Measurements from ENCODE around the gene CDH19.

CDH19 gene

DNA sequence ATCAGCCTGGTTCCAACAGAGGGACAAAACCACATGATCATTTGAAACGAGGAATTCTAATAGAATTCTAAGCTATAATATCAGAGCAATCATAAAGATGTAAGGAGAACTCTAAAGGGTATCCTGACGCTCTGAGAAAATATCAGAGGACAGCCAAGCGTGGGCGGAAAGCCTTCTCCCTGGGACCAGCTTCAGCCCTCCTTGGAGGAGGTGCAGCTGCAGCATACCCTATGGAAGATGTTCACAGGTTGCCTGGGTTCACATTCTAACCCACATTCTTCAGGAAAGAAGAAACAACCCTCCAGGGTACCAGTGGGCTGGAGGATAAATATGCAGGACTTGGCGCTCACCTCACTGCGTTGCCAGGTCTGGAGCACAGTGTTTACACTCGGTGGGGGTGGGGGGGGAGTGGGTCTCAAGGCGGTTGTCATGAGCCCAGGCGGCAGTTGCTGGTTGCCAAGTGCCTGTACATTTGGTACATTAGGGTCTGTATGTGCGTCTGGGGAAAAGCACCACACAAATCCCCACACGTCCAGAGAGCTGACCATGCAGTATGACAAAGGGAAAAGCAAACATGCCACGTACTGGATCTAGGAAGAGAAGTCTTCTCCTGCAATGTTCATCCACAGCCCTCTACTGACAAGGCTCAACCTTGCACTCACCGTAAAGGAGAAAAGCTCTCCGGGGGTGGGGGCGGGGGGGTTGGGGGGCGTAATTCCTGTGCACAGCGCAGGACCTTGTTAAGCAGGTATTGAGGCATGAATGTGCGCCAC, 80.5 kb downstream of the CDH19 start:
- TF ChIP-seq, protein P1, sequence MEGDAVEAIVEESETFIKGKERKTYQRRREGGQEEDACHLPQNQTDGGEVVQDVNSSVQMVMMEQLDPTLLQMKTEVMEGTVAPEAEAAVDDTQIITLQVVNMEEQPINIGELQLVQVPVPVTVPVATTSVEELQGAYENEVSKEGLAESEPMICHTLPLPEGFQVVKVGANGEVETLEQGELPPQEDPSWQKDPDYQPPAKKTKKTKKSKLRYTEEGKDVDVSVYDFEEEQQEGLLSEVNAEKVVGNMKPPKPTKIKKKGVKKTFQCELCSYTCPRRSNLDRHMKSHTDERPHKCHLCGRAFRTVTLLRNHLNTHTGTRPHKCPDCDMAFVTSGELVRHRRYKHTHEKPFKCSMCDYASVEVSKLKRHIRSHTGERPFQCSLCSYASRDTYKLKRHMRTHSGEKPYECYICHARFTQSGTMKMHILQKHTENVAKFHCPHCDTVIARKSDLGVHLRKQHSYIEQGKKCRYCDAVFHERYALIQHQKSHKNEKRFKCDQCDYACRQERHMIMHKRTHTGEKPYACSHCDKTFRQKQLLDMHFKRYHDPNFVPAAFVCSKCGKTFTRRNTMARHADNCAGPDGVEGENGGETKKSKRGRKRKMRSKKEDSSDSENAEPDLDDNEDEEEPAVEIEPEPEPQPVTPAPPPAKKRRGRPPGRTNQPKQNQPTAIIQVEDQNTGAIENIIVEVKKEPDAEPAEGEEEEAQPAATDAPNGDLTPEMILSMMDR (IDR thresholded peaks at IDR 0.05; ENCODE audit: low read depth, low read length) = no peak
- no peak overlapping the region for H3K4me3 ChIP-seq (replicated peaks in 1 of 2; ENCODE audit: low read depth in 2 of 2, low read length in 2 of 2)
- no peak for DNase-seq (ENCODE audit: low read depth in 2 of 2)

DNA sequence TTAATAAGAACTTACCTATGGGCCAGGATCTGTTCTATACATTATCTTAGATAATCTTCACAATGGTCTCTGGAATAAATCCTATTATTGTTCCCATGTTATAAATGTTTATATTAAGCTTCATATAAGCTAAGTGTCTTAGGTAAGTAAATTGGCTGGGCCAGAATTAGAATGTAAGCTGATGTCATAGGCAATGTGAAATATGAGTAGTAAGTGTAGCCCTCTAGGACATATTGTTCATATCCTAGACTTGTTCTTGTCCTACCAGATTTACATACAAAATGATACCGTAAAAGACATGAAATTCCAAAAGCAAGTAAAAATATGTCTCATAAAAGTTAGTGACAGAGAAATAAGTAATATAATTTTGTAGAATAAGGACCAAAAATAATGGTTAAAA, 89.9 kb downstream of the CDH19 start:
- TF ChIP-seq, protein P1 (IDR thresholded peaks at IDR 0.05; ENCODE audit: low read depth, low read length) = no peak
- H3K4me3 ChIP-seq (replicated peaks in 1 of 2; ENCODE audit: low read depth in 2 of 2, low read length in 2 of 2) = no peak overlapping the region

DNA sequence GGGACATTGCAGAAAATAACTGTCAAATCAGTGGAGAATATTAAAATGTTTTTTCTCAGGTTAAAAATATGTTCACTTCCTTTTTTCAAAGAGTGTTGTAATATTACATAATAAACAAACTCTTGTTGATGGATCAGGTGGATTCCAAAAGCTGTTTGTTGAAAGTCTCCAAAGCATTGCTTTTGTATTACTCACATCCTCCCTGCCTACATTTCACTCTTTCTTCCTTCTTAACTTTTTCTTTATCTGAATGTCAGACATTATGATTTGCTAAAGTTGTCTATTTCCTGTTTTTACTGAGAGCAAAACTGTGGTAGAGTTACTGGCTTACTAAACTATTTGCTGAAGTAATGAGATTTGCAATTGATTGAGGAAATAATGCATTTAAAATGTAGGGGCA, 92.1 kb downstream of the CDH19 start:
- no peak overlapping the region for H3K4me3 ChIP-seq (replicated peaks in 1 of 2; ENCODE audit: low read depth in 2 of 2, low read length in 2 of 2)
- TF ChIP-seq, protein P1 (IDR thresholded peaks at IDR 0.05; ENCODE audit: low read depth, low read length) = no peak
- DNase-seq (ENCODE audit: low read depth in 2 of 2) = peak; percentile 24 to 70

More for the DNA sequence above, 89.9 kb downstream of the CDH19 start:
- peak in 1 of 2 donors; percentile 1 for DNase-seq (ENCODE audit: low read depth in 2 of 2)

DNA sequence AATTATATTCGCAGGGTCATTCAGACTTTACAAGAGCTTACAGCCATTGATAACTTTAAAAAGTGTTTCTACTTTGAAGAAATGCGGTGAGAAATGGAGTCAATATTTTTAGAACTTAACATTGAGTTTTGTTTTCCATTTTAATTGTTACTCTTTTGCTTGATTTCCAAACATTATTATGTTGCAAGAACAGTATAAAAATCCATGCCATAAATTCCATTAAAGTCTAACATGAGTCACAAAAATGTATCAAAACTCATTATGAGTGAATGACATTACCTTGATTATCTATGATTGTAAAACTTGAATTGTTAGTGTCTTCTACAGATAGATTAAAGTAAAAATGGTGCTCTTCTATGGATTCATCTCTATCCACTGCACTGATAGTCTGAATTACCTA, 92.6 kb downstream of the CDH19 start:
- TF ChIP-seq, protein P1 (IDR thresholded peaks at IDR 0.05; ENCODE audit: low read depth, low read length) = no peak
- no peak overlapping the region for H3K4me3 ChIP-seq (replicated peaks in 1 of 2; ENCODE audit: low read depth in 2 of 2, low read length in 2 of 2)
- DNase-seq (ENCODE audit: low read depth in 2 of 2) = peak in 1 of 2 donors; percentile 2

DNA sequence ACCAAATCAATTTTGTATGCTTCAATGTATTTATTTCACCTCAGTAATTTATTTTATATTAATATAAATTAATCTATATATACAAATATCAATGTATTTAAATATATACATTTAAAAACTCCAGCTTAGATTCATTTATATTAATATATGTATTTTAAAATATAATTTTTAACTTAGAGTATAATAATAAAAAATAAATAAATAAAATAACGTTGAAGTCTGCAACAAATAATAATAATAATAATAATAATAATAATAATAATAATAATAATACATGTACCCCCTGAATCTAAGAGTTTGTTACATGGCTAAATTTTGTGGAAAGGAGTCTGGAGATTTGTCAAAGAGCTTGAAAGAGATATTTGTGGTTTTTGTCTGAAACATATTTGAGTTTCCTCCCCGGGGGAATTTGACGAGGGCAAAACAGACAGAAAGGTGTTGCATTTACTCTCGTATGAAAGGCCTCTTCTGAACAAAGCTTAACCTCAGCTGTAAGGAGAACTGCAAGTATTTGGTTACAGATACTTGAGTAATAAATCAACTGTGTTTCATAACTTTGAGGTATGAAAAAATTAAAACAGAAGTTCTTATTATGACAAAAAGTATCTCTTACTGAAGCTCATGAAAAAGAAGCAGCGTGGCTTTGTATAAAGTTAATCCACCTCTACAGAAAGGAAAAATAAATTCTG, 93.4 kb downstream of the CDH19 start:
- peak in 1 of 2 donors; percentile 20 for DNase-seq (ENCODE audit: low read depth in 2 of 2)
- no peak overlapping the region for H3K4me3 ChIP-seq (replicated peaks in 1 of 2; ENCODE audit: low read depth in 2 of 2, low read length in 2 of 2)
- TF ChIP-seq, protein P1 (IDR thresholded peaks at IDR 0.05; ENCODE audit: low read depth, low read length) = no peak

DNA sequence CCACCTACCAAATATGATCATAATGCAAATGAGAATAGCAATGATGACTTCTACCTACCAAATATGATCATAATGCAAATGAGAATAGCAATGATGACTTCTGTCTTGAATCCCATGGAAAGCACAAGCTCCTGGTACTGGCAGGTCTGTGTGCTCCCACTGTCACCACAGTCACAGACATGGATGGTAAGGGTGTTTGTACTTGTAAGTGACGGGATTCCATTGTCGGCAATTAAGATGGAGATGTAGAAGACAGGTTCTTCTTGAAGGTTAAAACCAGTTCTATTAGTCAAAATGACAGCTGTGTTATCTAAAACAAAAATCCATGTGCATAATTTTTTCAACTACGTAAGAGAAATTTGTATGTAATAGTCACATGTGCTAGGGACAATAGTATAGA, 95.0 kb downstream of the CDH19 start:
- TF ChIP-seq, protein P1 (IDR thresholded peaks at IDR 0.05; ENCODE audit: low read depth, low read length) = no peak
- DNase-seq (ENCODE audit: low read depth in 2 of 2) = no peak
- no peak overlapping the region for H3K4me3 ChIP-seq (replicated peaks in 1 of 2; ENCODE audit: low read depth in 2 of 2, low read length in 2 of 2)

Measured in cardiac fibroblast (primary cell).